MM.1S (cell line): Measurements from ENCODE around the gene OR5H2.

Source experiments
- CTCF ChIP-seq: fragments of 300-600 bp; sonication (generic); IDR thresholded peaks from 2 replicates; pipeline ENCODE4 v1.5.1; 2016; ENCODE audit warnings: antibody characterized with exemption, low read length, mixed read lengths
- EZH2 ChIP-seq: fragments of 300-600 bp; sonication (generic); optimal IDR thresholded peaks from 2 replicates; pipeline ENCODE3; 2017; ENCODE audit warnings: low read depth, mild to moderate bottlenecking, antibody characterized with exemption, low read length, mixed read lengths
- EZH2phosphoT487 ChIP-seq: fragments of 300-600 bp; sonication (generic); IDR thresholded peaks from 2 replicates; pipeline ENCODE4 v1.6.1; 2018; ENCODE audit warnings: antibody characterized with exemption, low read length

GRCh38 chr3:98290916-98291315 is 8.6 kb downstream of the OR5H2 start:
- TF ChIP-seq CTCF (no peak), EZH2 (no peak), EZH2phosphoT487 (no peak)
